ENCODE results near the gene SPESP1. TPM values are rescaled to one million over a fixed set of nuclear protein-coding genes. Genes with fewer than 3 reads are reported as not detected.
"Not testable (repeated sequence)": the region's sequence is repeated elsewhere in the genome, so short reads cannot be mapped to it uniquely, and the experiment has no call there.

SPESP1 gene
- total RNA-seq, 1 donor from 2014 or later = 8.4 TPM

- Histone ChIP-seq H3K4me3 (ENCODE audit: low read depth, low read length) (no peak overlapping the region), H3K27me3 (ENCODE audit: control insufficient read depth, insufficient read depth, low read length) (no peaks in the 10 kb centered on the region), H3K36me3 (ENCODE audit: control insufficient read depth, insufficient read depth, low read length) (no peaks in the 10 kb centered on the region)
- no peak for TF ChIP-seq CTCF (IDR thresholded peaks at IDR 0.05; ENCODE audit: insufficient read depth, low read length, poor library complexity, severe bottlenecking)
- no peak for DNase-seq (ENCODE audit: low read depth)
Measured at GRCh38 chr15:68939501-68939900, 9.2 kb downstream of the SPESP1 start.

GRCh38 chr15:68951813-68952212, 21.5 kb downstream of the SPESP1 start:
- no peak overlapping the region for H3K4me3 ChIP-seq (ENCODE audit: low read depth, low read length)
- DNase-seq (ENCODE audit: low read depth) = no peak
- H3K27me3 ChIP-seq (ENCODE audit: control insufficient read depth, insufficient read depth, low read length) = no peaks in the 10 kb centered on the region

GRCh38 chr15:68957696-68958095, 27.4 kb downstream of the SPESP1 start:
- DNase-seq (ENCODE audit: low read depth) = no peak
- H3K27me3 ChIP-seq (ENCODE audit: control insufficient read depth, insufficient read depth, low read length) = no peaks in the 10 kb centered on the region
- H3K36me3 ChIP-seq (ENCODE audit: control insufficient read depth, insufficient read depth, low read length) = no peaks in the 10 kb centered on the region
- H3K4me3 ChIP-seq (ENCODE audit: low read depth, low read length) = no peak overlapping the region
- TF ChIP-seq CTCF (IDR thresholded peaks at IDR 0.05; ENCODE audit: insufficient read depth, low read length, poor library complexity, severe bottlenecking) = no peak

More at GRCh38 chr15:68951813-68952212, 21.5 kb downstream of the SPESP1 start:
- no peaks in the 10 kb centered on the region for H3K36me3 ChIP-seq (ENCODE audit: control insufficient read depth, insufficient read depth, low read length)
- no peak for TF ChIP-seq CTCF (IDR thresholded peaks at IDR 0.05; ENCODE audit: insufficient read depth, low read length, poor library complexity, severe bottlenecking)

GRCh38 chr15:68958597-68958996, 28.3 kb downstream of the SPESP1 start:
- no peak overlapping the region for H3K4me3 ChIP-seq (ENCODE audit: low read depth, low read length)
- no peaks in the 10 kb centered on the region for H3K36me3 ChIP-seq (ENCODE audit: control insufficient read depth, insufficient read depth, low read length)
- no peaks in the 10 kb centered on the region for H3K27me3 ChIP-seq (ENCODE audit: control insufficient read depth, insufficient read depth, low read length)
- TF ChIP-seq CTCF (IDR thresholded peaks at IDR 0.05; ENCODE audit: insufficient read depth, low read length, poor library complexity, severe bottlenecking) = no peak
- DNase-seq (ENCODE audit: low read depth) = no peak

- no peak for TF ChIP-seq CTCF (IDR thresholded peaks at IDR 0.05; ENCODE audit: insufficient read depth, low read length, poor library complexity, severe bottlenecking)
- Histone ChIP-seq H3K4me3 (ENCODE audit: low read depth, low read length) (no peak overlapping the region), H3K27me3 (ENCODE audit: control insufficient read depth, insufficient read depth, low read length) (no peaks in the 10 kb centered on the region), H3K36me3 (ENCODE audit: control insufficient read depth, insufficient read depth, low read length) (no peaks in the 10 kb centered on the region)
- DNase-seq (ENCODE audit: low read depth) = no peak
Measured at GRCh38 chr15:68962465-68962864, 32.1 kb downstream of the SPESP1 start.

- H3K4me3 ChIP-seq (ENCODE audit: low read depth, low read length); H3K27me3 ChIP-seq (ENCODE audit: control insufficient read depth, insufficient read depth, low read length); H3K36me3 ChIP-seq (ENCODE audit: control insufficient read depth, insufficient read depth, low read length); DNase-seq (ENCODE audit: low read depth): not testable (repeated sequence)
Measured at GRCh38 chr15:68963719-68964118, 33.4 kb downstream of the SPESP1 start.
